Measurements from ENCODE around the gene WDR36. TPM values are rescaled to one million over a fixed set of nuclear protein-coding genes. Genes with fewer than 3 reads are reported as not detected.

The WDR36 gene
- total and polyA plus RNA-seq, 2 of the 8 experiments (the other 6 are each of a cell fraction or from before 2014, with no cell fraction given): 9.3 to 41.8 TPM

- Histone ChIP-seq H3K23me2 (ENCODE audit: low read depth, low read length) (no peaks in the 10 kb centered on the region), H2BK15ac (ENCODE audit: low read length) (no peak overlapping the region), H3K4me1 (replicated peaks in 1 of 4; ENCODE audit: control insufficient read depth in 3 of 4, insufficient read depth in 4 of 4, low read length in 3 of 4) (no peaks in the 10 kb centered on the region), H3K27ac (ENCODE audit: low read depth, low read length) (no peak overlapping the region), H3K9me3 (ENCODE audit: insufficient read depth in 2 of 2, low read depth in 1 of 2, low read length in 1 of 2) (no peaks in the 10 kb centered on the region), H4K8ac (ENCODE audit: extremely low read depth, insufficient read depth, low read length) (no peak overlapping the region), H2BK12ac (ENCODE audit: low read depth, low read length) (no peak overlapping the region), H3K79me1 (ENCODE audit: low read depth, low read length) (no peaks in the 10 kb centered on the region), H3K36me3 (ENCODE audit: control insufficient read depth in 2 of 4, insufficient read depth in 4 of 4, low read length in 3 of 4) (no peaks in the 10 kb centered on the region), H2BK120ac (replicated peaks; ENCODE audit: low read depth, low read length) (no peak overlapping the region), H3K56ac (replicated peaks; ENCODE audit: insufficient read length, low read depth, low read length) (no peak overlapping the region), H4K20me1 (replicated peaks in 1 of 2; ENCODE audit: control insufficient read depth in 1 of 2, insufficient read depth in 2 of 2, low read length in 2 of 2) (no peaks in the 10 kb centered on the region), H3K4me3 (ENCODE audit: extremely low read depth in 1 of 4, insufficient read depth in 2 of 4, low read depth in 3 of 4, low read length in 4 of 4) (no peak overlapping the region), H2AK5ac (ENCODE audit: low read depth, low read length) (no peak overlapping the region), H3K4ac (replicated peaks; ENCODE audit: insufficient read length, low read depth, low read length) (no peak overlapping the region), H3K9ac (replicated peaks in 1 of 4; ENCODE audit: extremely low read depth in 1 of 4, low read depth in 3 of 4, low read length in 3 of 4) (no peak overlapping the region), H3K23ac (ENCODE audit: insufficient read length) (no peak overlapping the region), H3K4me2 (ENCODE audit: insufficient read depth in 1 of 2, low read depth in 2 of 2, low read length in 2 of 2) (no peak overlapping the region), H2BK20ac (ENCODE audit: low read length) (no peak overlapping the region), H3K79me2 (ENCODE audit: control insufficient read depth in 1 of 2, insufficient read depth in 2 of 2, low read length in 2 of 2) (no peaks in the 10 kb centered on the region), H4K91ac (replicated peaks; ENCODE audit: insufficient read length, low read length) (no peak overlapping the region), H4K5ac (ENCODE audit: insufficient read length, low read depth, low read length) (no peak overlapping the region), H2BK5ac (ENCODE audit: low read depth, low read length) (no peak overlapping the region), H2AFZ (ENCODE audit: low read length) (no peak overlapping the region), H3K18ac (ENCODE audit: extremely low read depth, low read length) (no peak overlapping the region), H3K14ac (ENCODE audit: insufficient read length) (no peak overlapping the region), H3K27me3 (replicated peaks in 1 of 4; ENCODE audit: control insufficient read depth in 3 of 4, extremely low read depth in 1 of 4, insufficient read depth in 3 of 4, low read length in 3 of 4) (no peaks in the 10 kb centered on the region)
- ChIA-PET CTCF (ENCODE audit: partially characterized antibody) (interaction anchor here (0.6 to 1.2 kb wide), 2 partner anchors 35 to 476 kb away, joined by 3 to 5 read pairs; no protein-coding TSS in a partner anchor), POLR2A (ENCODE audit: partially characterized antibody) (no interaction called here)
- FAIRE-seq: no peak
- no peak for DNase-seq (ENCODE audit: low read depth in 1 of 2, low spot score in 2 of 2)
- TF ChIP-seq ZNF274 (IDR thresholded peaks at IDR 0.05; ENCODE audit: borderline replicate concordance, extremely low read depth, low read length): no peak
- no peak for TF ChIP-seq SIX5 (IDR thresholded peaks at IDR 0.05; ENCODE audit: low read depth, low read length)
- no peak for TF ChIP-seq TAF7 (optimal IDR thresholded peaks at IDR 0.05; ENCODE audit: borderline replicate concordance, low read depth, low read length)
- no peak for TF ChIP-seq TBP (IDR thresholded peaks at IDR 0.05; ENCODE audit: low read depth, low read length)
- TF ChIP-seq JUND (IDR thresholded peaks at IDR 0.05; ENCODE audit: low read length): no peak
- no peak for TF ChIP-seq NANOG (IDR thresholded peaks at IDR 0.05; ENCODE audit: insufficient read depth, low read depth, low read length, poor library complexity, severe bottlenecking)
- TF ChIP-seq EGR1 (IDR thresholded peaks at IDR 0.05; ENCODE audit: borderline replicate concordance, low read depth, low read length): no peak
- no peak for TF ChIP-seq MAFK (IDR thresholded peaks at IDR 0.05; ENCODE audit: low read depth, low read length)
- TF ChIP-seq YY1 (IDR thresholded peaks at IDR 0.05; ENCODE audit: low read depth, low read length): no peak
- TF ChIP-seq RBBP5 (IDR thresholded peaks at IDR 0.05; ENCODE audit: borderline replicate concordance, low read depth, low read length): no peak
- no peak for TF ChIP-seq KDM4A (IDR thresholded peaks at IDR 0.05; ENCODE audit: low read depth, low read length, severe bottlenecking)
- no peak for TF ChIP-seq NRF1 (IDR thresholded peaks at IDR 0.05; ENCODE audit: low read depth, low read length)
- no peak for TF ChIP-seq USF2 (IDR thresholded peaks at IDR 0.05; ENCODE audit: low read length)
- TF ChIP-seq BRCA1 (IDR thresholded peaks at IDR 0.05; ENCODE audit: low read depth, low read length): no peak
- no peak for TF ChIP-seq KDM5A (IDR thresholded peaks at IDR 0.05; ENCODE audit: low read length)
Measured at GRCh38 chr5:111061618-111062017, 30.5 kb upstream of the WDR36 start.
